Right renal pelvis (tissue), 4 donors: ENCODE measurements around the gene DPP10. TPM values are rescaled to one million over a fixed set of nuclear protein-coding genes. Genes with fewer than 3 reads are reported as not detected.

Source experiments
- DNase-seq, 4 donors: peaks; one replicate each; pipeline ENCODE4 v3.0.0-alpha.2; 2013; ENCODE audit warnings: low read depth in 4 of 4, low spot score in 3 of 4, missing footprints in 1 of 4
- polyA plus RNA-seq, 4 donors: library from polyadenylated mRNA; unstranded; fragments of 120-200 nt; gene quantifications; one replicate each; pipeline ENCODE4 v1.2.1, GENCODE V29; 2013; ENCODE audit not compliant: insufficient read length in 4 of 4

The DPP10 gene
- polyA plus RNA-seq, 4 donors = 9.8 to 14.6 (median 12.7) TPM

DNA sequence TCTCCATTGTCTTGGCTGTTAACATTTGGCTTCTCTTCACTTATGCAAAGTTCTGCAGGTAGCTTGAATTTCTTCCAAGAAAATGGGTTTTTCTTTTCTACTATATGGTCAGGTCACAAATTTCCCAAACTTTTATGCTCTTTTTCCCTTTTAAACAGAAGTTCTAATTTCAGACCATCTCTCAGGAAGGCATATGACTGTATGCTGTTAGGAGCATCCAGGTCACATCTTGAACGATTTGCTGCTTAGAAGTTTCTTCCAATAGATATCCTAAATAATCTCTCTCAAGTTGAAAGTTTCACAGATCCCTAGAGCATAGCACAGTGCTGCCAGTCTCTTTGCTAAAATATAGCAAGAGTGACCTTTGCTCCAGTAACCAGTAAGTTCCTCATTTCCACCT is 932.5 kb downstream of the DPP10 start:
- DNase-seq = no peak

- DNase-seq = no peak
Observed at GRCh38 chr2:115384399-115384798, 942.0 kb downstream of the DPP10 start.

DNA sequence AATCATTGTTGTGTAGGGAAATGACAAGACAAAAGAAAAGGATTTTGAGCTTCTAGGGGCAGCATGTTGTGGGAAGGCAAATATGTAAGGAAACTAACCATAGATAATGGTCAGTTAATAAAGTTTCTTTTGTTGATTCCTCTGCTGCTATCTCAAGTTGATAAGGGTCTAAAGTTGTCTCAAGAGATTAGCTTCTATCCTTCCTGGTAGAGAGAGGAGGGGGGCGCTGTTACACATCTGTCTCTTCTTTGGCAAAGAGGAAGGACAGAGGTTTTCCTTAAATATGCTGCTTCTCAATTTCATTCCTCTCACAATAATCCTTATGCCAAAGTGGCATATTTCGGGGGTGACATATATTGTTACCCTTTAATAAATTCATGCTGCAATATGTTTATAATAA is 944.0 kb downstream of the DPP10 start:
- DNase-seq = no peak

DNA sequence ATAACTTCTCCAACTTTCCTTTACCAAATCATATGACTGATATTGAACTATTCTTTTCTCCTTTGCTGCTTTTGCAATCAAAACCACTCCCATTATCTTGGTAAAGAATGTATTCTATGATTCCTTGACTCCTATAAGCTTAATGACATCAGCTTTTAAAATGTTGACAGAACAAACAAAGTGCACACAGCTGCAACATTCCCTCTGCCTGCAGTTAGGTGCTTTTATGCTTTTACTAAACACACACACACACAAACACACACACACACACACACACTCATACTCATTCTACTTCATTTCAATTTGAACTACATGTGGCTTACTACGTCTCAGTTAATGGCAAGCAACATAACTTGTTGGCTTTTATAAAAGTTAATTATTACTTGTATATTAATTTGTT is 946.6 kb downstream of the DPP10 start:
- DNase-seq = no peak

DNA sequence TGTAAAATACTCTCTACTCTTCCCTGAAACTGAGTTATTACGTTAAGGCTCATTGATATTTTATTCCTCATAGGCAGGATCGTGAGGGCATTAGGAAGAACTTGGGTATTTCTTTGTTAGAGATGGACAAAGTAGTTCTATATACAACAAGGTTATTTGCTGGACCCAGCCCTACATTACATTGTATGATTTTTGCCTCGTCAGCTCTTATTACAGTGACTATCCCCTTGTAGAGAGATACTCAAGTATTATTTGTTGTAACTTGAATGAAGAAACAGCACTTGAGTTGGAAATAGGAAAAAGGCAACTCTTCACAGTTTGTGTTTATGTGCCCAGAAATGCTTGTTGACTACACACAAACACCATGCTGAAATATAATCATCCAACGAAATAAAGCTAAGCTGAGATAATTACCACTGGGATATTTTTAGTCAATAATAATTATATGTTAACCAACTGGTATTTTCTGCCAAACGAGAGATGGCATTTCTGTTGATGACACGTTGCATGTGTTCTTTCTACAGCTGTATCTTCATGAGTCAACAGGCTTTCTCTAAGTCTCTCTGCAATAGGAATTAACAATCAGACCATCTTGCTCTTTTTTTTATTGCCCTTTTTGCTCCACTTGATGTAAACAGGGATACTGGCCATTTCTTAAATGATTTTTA is 947.6 kb downstream of the DPP10 start:
- DNase-seq = no peak

- no peak for DNase-seq
Observed at GRCh38 chr2:115396579-115396978, 954.1 kb downstream of the DPP10 start.

DNA sequence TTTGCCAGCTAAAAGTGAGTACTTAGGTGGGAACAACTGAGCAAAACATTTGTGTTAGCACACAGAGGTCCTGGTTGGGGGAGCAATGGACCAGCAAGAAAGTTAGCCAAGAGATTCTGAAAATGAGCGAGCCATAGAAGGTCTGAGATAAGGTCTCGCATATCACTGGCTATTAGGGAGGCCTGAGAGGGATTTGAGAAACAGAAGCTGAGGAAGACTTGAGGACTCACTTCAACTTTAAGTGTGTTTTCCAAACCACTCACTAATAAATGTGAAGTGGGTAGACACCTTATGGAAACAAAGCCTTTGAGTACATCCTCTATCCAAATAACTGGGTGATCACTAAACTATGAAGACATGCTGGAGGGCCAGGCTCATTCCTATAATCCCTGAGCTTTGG is 958.5 kb downstream of the DPP10 start:
- no peak for DNase-seq

DNA sequence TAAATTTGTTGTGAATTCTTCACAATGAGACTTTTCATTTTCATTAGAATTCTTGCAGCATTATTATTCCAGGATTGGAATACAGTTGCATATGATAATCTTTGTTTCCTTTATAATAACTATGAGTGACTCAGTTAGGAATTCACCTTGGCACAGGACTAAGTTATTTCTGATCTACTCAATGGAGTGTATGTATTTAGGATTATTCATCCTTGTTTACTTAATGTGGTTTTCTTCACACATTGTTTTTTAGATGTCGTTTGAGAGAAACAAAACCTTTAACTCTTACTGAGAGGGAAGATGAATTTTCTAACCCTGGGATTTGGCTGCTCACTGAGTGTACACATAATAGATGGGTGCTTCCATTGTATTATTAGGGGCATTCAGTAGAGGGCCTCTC is 970.1 kb downstream of the DPP10 start:
- DNase-seq = no peak

DNA sequence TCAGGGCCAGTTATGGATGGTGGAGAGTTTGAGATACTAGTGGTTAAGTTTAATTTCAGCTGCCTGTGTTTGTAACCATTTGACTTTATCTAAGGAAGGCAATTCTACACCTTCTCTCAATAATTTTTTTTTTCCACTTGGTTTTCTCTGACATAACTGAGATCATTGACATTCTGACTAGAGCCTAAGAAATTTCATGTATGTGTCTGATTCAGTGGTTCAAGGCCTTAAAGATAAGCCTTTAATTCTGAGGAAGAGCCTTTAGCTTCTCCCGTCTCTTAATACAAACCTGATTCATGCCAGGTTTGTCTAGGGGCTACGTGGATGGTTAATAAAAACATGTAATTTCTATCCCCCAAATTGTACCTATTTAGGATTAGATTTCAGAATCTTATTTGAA is 971.4 kb downstream of the DPP10 start:
- no peak for DNase-seq

DNA sequence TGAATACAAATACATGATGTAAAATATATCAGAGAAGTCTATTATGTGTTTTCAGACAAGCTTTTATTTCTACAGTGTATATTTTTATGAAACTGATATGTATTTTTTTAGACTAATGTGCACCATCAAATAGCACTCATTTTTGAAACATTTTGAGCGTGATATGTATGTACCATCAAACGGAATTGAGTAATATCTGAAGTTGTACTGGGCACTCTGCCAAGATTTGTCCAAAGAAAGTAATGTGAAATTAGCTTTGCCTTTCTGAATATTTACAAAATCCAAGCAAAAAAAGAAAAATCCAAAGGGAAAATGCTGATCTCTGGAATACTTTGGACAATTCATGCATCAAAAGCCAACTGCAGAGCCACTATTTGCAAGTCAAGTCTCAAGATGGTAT is 972.0 kb downstream of the DPP10 start:
- DNase-seq = no peak

- no peak for DNase-seq
Observed at GRCh38 chr2:115422004-115422634, 979.7 kb downstream of the DPP10 start.

DNA sequence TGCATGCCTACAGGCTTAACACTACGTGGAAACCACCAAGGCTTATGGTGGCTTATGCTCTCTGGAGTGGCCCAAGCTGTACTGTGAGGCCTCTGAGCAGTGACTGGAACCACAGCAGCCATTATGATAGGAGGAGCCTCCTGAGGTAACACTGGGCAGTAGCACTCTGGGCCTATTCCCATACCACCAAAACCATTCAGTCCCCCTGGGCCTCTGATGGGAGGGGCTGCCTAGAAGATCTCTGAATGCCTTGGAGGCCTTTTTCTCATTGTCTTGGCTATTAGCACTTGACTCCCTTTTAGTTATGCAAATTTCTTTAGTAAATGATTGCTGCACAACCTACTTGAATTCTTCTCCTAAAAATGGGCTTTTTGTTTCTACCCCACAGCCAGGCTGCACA is 985.0 kb downstream of the DPP10 start:
- no peak for DNase-seq

- DNase-seq = peak in 2 of 4 donors; percentile 24 to 34
Observed at GRCh38 chr2:115440746-115441145, 998.3 kb downstream of the DPP10 start.

- DNase-seq = no peak
Observed at GRCh38 chr2:115443539-115444185, 1001.2 kb downstream of the DPP10 start.

DNA sequence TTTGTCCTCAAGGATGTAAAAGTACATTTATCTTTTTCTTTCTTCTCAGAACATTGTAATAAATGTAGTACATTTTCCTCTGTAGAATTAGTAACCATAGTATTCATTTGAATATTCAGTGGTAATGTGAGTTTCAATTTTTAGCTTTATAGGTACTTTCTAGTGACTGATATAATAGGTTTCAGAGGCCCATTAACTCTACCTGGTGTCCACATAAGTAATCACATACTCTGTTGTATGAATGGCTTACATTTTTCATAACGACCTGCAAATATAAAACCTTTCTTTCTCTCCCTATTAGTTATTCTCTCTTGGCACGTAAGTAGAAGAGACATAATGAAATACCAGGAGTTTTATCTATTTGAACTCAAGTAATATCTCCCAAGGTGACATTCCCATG is 1017.6 kb downstream of the DPP10 start:
- no peak for DNase-seq

DNA sequence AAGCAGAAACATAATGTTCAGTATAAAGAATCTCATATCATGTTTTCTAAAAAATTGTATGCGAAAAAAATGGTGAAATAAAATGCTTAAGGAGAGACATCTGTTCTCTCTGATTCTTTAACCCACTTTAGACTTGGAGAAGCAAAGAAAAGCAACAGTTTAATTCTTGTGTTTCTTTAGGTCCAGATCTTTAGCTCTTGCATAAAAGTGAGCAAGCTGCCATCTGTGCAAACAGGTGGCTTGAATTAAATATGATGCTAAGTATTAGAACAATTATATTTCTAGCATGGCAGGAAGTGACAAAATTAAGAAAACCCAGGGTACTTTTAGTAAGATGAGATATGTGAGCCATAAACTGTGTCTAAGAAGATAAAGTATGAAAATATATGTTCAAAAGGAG is 1038.3 kb downstream of the DPP10 start:
- DNase-seq = no peak

GRCh38 chr2:115481842-115482241 is 1039.4 kb downstream of the DPP10 start:
- DNase-seq = no peak

DNA sequence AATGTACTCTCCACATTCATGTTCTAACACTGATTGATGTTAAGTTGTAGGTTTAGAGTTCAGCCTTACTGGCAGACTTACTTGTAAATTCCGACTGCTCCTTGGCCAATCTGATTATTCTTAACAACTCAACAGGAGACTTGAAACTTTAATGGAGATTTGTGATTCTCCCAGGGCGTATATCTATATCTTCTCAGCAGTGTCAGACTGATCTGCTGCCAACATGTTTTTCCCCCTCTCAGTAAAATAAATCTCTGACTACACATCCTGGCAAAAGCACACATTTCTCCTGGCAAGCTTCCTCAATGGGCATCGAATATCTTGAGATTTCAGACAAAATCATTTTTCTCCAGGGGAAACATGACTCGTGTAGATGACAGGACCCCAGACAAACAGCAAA is 1041.2 kb downstream of the DPP10 start:
- DNase-seq = no peak

- no peak for DNase-seq
Observed at GRCh38 chr2:115484486-115484885, 1042.0 kb downstream of the DPP10 start.

- no peak for DNase-seq
Observed at GRCh38 chr2:115484983-115485382, 1042.5 kb downstream of the DPP10 start.

GRCh38 chr2:115491186-115491793 is 1048.8 kb downstream of the DPP10 start:
- no peak for DNase-seq

DNA sequence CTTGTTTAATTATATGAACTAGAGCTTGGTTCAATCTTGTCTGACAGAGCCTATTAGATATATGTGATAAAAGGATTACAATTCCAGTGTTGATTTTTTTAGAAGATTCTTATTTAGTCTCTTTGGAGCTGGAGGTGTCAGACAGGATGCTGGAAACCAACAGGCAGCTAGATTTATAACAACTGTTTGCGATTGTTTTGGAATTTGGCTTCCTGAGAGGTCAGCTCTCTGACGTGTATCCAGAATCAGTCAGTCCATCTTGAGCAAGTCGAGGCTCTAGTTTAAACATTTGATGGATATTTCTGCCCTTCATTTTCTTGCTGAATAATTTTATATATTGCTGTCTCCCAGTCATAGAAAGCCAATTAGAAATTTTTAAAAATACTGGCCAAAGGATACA is 1062.9 kb downstream of the DPP10 start:
- DNase-seq = no peak
